Bone marrow (tissue), 2 donors: ENCODE data around the gene RBMS1.

Experiments used
- DNase-seq, 2 donors: peaks; one replicate each; lab custom pipeline; 2025; lab: John Stamatoyannopoulos, UW

The RBMS1 gene

GRCh38 chr2:160278101-160278878 lies 215.3 kb downstream of the RBMS1 start:
- DNase-seq: no peak

DNA sequence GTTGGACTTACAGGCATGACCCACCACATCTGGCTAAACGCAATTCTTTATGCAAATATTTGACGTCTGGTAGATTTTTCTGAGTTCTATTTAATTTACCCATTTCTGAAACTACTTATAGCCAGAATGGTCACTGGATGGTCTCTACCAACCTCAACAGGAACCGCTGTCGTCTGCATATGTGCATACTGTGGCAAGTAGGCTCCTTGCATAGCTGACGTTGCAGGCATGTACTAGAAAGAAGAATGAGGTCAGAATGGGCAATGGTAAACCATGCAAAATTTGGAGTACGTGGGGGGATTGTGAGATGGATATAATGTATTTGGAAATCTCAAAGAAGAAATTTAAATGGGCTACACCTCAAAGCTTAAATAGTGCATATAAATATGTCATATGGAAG lies 216.5 kb downstream of the RBMS1 start:
- DNase-seq: no peak

- no peak for DNase-seq
Measured at GRCh38 chr2:160275656-160276055, 218.0 kb downstream of the RBMS1 start.

DNA sequence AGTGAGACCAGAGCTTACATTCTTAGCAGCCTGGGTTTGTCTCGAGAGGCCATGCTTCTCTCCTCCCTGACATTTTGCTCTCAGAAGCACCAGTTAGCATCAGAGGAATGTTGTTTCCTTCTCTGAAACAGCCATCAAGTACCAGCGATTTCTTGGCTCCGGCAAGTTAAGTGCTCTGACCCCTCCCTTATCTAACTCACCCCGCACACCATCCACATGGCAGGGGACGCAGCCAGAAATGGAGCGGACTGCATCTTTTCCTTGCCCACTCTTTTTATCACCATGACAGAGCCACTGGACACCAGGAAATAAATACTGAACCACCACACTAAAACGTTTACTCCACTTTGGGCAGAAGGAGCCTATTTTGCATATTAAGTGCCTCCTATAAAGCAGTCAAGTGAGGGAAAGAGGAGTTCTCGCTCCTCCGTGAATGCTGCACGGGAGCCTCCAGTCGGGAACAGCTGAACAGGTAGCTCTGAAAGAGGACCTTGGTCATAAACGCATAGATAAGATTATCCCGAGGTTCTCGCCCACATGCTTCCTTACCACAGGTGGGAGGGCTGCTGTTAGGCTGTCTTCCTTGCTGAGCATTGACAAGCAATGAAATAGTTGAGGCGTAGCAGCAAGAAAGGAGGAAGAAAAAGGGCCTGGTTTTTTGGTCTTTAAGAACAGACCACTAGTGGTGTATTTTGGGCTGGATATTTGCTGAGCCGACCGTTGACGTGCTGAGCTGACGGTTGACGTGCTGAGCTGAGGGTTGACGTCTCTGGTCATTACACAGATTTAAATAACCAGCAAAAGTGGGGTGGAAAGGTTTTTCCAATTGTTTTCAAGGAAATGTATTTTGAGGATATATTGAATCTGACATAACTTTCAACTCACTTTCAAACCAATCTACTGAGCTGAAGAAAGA lies 222.2 kb downstream of the RBMS1 start:
- DNase-seq: no peak

- no peak for DNase-seq
Measured at GRCh38 chr2:160270571-160271113, 223.0 kb downstream of the RBMS1 start.

DNA sequence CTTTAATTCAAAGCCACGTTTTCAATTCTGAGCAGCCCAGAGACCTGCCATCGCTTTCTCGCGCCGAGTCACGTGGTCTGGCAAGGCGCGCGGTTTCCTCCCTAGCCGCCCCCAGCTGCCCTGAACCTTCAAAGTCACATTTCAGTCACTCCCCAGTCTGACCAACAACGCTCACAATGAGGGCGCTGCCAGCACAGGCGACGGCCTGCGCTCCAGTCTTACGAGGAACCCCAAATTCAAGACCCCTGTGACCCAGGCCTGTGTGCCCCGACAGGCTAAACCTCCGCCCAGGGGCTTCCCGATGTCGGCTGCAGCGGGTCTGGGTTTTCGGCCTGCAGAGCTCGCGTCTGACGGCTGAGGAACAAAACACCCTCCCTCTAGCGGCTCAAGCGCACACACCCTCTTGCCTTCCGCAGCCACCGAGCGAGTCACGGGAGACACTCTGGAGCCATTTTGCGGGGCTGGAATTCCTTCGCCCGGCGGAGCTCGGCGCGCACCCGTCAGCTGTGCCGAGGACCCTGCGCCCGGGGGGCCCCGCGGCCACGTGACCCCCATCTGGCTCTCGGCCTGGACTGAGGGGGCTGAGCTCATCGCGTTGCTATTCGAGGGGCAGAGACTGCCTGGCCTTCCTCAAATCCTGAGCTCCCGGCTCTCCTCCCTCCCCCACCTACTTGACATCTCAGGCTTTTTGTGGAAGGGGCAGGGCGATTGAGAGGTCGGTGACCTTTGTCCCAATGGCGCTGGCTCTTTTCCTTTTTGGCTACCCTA lies 223.6 kb downstream of the RBMS1 start:
- DNase-seq: peak; percentile 58 to 80

- DNase-seq: no peak
Measured at GRCh38 chr2:160269365-160269764, 224.2 kb downstream of the RBMS1 start.

- no peak for DNase-seq
Measured at GRCh38 chr2:160268151-160268781, 225.3 kb downstream of the RBMS1 start.

DNA sequence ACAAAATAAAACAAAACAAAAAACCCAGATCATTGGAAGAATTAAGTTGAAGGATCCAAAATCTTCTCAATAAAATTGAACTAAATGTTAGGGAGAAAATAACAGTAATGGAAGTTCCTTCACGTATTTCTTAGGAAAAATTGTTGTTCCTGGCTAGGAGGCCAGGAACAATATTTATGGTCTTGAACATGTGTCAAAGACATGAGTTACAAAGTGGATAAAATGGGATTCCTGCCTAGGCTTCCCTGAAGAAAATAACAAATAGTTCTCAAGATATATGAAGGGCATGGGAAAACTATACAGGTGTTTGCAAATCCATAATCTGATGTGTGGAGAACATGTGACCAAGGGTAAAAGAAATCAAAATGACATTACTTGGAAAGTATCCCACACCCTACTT lies 225.9 kb downstream of the RBMS1 start:
- no peak for DNase-seq

- DNase-seq: no peak
Measured at GRCh38 chr2:160267022-160267421, 226.6 kb downstream of the RBMS1 start.

DNA sequence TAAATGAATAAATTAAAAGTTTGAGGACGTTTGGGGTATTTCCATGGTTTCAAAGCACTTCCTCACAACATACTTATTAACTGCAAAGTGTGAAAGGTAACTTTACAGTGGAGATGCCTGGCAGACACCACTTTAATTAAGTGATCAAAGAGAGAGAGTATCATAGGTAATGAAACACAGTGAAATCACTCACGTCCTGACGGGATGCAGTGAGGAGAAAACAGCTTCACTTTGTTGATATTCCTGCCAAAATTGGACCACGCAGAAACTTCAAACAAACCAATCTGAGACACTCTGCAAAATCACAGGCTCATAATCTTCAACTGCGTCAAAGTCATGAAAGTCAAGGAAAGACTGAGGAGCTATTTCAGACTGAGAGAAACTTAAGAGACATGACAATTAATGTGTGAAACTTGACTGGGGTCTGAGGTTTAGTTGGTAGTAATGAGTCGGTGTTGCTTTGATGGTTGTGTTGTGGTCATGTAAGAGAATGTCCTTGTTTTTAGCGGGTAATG lies 227.5 kb downstream of the RBMS1 start:
- no peak for DNase-seq

DNA sequence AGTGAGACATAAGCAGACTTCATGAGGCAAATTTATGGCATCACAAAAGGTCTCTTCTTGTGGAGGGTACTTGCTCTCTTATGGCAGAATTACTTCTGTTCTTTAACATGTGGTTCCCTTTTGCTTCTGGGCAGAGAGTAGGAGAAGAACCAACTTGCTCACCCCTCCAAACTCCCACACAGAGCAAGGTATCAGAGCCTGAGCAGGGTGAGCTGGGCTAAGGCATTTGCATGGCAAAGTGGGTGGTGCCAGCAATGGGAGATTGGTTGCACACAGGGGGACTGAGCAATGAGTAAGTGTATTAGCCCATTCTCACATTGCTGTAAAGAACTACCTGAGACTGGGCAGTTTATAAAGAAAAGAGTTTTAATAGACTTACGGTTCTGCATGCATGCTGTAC lies 229.3 kb downstream of the RBMS1 start:
- DNase-seq: no peak

DNA sequence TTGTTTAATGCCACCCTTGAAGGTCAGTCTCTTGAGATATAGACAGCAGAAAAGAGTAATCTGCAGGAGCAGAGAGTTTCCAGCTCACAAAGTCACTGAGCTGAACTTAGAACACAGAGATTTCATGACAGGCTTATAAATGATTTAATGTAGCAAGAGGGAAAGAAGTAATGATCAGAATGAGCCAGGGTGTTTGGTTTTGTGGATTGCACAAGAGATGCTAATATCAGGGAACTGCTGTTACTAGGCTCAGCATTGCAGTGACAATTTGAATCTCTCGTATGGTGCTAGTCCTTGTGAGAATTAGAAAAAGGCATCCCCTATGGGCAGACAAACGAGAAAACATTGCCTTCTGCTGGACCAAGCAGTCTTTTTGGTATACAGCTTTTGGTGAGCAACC lies 231.9 kb downstream of the RBMS1 start:
- no peak for DNase-seq

DNA sequence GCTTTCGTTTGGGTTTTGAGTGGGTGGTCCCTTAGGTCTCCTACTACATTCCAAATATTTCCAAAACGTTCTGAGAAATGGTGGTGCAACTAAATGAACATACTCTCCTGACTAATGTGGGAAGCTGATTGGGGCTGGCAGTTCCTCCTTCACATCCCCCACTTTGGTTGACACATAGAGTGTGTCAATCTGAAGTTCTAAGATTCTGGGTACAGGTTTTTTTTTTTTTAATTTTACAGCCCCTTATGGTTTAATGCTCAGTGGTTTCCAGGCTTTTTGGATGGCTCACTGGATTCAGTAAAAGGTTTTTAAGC lies 235.2 kb downstream of the RBMS1 start:
- DNase-seq: no peak

- no peak for DNase-seq
Measured at GRCh38 chr2:160257743-160258491, 235.7 kb downstream of the RBMS1 start.

GRCh38 chr2:160257041-160257742 lies 236.4 kb downstream of the RBMS1 start:
- no peak for DNase-seq

DNA sequence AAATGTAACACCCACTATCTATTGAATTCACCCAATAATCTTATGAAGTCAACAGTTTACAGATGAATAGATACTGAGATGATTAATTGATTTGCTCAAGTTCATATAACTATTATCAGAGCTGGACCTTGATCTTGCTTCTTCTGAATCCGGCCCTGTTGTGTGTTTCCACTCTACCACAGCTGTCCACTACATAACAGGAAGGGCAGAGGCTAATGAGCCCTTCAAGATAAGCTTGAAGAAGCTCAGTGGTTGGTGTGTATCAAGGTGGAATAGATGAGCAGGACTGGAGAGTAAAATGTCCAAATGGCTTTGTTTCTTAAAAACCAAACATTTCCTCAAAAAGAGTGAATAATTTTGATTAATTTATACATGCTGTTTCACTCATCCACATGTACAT lies 237.1 kb downstream of the RBMS1 start:
- DNase-seq: no peak

- no peak for DNase-seq
Measured at GRCh38 chr2:160255408-160255807, 238.2 kb downstream of the RBMS1 start.

- DNase-seq: no peak
Measured at GRCh38 chr2:160254189-160254762, 239.3 kb downstream of the RBMS1 start.
